GM18511 (cell line): ENCODE data around the gene CACNA2D3.
"Not testable (repeated sequence)": the region's sequence is repeated elsewhere in the genome, so short reads cannot be mapped to it uniquely, and the experiment has no call there.

Source experiments
- ATAC-seq: cut with Tn5 transposase; IDR thresholded peaks from one replicate; pipeline ENCODE4 v1.9.1; 2021; ENCODE audit warnings: mild to moderate bottlenecking, moderate library complexity; ENCODE audit not compliant: unreplicated experiment

The CACNA2D3 gene

DNA sequence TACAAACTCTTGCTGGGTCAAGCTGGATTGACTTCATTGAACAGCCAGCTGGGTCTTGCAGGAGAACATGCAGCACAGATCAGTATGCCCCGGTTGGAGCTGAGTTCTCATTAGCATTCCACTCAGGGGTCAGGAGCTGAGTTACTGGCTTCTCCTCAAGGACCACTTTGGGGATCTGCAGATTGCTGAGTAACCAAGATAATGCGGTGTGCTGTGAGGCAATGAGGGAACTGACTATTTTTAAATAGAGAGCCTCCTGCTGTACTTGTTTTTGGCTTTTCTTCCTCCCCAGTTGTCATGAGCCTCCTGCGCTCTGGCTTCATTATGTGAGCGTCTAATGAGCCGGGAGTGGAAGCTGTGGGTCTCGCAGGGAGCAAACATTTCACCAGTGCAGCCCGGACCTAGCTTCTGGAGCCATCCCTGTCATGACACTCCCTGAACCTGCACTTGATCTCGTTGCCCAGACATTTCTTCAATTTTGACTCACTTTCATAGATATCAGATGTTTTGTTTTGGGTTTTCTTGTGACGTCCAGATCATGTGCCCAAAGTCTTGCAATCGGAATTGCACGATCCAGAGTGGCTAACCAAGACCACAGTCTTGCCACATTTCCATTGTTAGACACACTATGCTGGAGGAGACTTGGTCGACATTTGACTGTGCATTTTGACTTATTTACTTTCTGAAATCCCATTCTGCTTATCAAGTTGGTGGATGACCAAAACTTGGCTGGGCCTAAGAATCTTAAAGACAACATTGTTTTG, 478.3 kb downstream of the CACNA2D3 start:
- no peak for ATAC-seq

DNA sequence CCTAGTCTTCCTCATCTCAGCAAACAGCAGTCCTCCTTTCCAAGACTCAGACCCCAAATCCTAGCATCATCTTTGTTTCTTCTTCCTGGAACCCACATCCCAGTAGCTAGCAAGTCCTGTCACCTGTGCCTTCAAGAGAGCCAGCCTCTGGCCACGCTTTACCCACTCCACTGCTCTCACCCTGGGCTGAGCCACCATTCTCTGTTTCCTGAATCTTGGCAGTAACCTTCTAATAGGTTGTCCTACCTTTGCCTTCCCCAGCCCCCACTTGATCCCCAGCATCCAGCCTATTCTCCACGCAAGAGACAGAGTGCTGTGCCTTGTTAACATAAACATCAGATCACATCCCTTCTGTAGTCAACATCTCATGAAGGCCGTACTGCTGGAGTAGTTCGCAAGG, 482.1 kb downstream of the CACNA2D3 start:
- no peak for ATAC-seq

DNA sequence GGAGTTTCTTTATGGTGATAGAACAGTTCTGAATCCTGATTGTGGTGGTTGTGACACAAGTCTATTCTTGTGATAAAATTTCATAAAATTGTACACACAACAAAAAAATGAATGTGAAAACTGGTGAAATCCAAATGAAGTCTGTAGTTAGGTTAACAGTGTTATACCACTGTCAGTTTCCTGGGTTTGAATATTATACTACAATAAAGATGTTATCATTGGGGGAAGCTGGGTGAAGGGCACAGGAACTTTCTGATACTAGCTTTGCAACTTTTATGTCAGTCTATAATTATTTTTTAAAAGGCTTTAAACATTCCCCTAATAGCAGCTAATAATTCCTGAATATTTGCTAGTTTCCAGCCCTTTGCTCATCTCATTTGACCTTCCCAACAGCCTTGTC, 485.7 kb downstream of the CACNA2D3 start:
- no peak for ATAC-seq

DNA sequence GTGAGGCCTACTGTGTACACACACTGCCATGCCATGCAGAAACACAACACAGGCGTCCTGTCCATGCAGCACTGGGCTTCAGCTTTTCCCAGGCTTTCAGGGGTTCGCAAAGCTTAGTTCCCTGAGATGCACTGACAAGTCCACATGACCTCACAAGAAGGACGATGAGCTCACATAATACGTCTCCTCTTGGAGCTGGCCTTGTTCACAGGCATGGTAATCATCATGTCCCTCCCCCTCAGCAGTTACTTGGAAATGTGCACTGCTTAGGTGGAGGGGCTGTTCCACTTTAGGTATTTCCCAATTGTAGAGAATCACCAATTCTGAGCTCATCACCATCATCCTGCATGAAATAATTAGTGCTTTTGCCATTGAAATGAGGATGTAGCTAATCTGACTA, 496.7 kb downstream of the CACNA2D3 start:
- no peak for ATAC-seq

DNA sequence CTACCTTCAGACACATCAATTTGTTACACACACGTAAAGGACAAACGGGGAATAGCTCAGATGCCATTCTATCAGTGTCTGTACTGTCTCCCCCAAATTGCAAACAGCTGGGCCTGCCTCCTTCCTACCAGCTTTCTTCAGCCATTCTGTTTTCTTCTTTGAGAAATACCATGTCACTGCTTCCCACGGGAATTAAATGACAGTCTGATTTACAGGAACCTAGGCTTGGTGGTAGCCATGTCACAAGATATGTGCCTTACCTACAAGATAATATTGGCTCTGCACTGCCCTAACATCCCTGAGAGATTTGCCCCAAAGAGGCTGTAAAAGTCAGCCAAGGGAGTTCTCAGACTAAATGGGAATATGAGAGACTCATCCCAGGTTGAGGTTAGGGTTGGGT, 497.2 kb downstream of the CACNA2D3 start:
- no peak for ATAC-seq

DNA sequence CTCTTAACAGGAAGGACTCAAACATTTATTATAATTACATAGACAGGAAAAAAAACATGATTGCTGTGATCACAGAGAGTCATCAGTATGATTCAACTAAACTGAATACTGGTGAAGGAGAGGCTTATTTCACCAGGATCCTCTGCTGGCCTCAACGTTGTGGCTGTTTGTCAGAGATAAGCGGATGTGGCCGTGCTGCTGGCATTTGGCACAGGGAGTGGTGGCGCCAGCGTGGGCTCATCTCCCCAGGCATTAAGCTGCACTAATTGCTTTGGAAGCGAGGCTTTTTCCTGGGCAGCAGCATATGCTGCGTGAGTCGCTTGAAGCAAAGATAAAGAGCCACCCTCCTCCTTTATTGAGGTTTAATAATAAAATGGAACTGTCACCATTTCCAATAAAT, 498.8 kb downstream of the CACNA2D3 start:
- no peak for ATAC-seq

DNA sequence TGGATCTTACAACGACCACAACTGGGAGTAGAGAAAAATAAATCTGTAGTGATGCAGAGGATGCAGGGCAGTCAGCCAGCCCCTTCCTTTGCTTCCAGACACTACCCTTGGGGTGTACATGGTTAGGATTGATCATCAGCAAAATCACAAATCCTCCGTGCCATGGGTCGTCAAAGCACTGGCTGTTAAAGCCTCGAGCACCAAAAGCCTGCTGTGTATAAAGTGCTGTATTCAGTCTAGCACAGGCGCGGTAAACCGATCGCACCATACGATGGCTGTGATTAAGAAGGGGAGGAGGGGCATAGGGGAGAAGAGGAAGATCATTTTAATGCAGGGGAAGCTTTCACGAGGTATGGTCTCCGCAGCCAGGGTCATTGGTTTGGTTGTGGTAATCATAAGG, 500.3 kb downstream of the CACNA2D3 start:
- ATAC-seq: no peak

DNA sequence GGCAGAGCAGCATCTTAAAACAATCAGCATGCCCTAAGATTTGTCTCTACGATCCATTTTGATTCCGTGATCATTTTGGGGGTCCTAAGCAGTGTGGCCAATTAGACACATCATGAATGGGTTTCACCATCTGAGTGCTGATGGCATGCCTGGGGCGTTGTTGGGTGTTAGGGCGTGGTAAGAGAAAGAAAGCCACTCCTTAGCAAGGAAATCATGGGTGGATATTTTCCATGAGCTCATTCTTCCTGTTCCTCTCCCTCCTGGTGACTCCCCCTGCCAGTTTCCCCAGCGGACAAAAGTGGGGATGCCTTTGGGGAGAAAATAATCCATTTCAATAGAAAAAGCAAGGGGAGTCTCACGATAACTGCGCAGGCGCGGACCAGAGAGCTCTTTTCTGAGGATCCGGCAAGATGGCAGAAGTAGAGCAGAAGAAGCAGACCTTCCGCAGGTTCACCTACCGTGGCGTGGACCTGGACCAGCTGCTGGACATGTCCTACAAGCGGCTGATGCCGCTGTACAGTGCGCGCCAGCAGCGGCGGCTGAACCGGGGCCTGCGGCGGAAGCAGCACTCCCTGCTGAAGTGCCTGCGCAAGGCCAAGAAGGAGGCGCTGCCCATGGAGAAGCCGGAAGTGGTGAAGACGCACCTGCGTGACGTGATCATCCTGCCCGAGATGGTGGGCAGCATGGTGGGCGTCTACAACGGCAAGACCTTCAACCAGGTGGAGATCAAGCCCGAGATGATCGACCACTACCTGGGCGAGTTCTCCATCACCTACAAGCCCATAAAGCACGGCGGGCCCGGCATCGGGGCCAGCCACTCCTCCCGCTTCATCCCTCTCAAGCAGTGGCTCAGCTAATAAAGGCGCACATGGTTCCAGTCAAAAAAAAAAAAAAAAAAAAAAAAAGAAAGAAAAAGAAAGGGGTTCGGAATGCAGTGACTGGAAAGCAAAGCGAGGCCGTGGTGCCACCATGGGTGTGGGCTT, 503.7 kb downstream of the CACNA2D3 start:
- ATAC-seq: no peak

DNA sequence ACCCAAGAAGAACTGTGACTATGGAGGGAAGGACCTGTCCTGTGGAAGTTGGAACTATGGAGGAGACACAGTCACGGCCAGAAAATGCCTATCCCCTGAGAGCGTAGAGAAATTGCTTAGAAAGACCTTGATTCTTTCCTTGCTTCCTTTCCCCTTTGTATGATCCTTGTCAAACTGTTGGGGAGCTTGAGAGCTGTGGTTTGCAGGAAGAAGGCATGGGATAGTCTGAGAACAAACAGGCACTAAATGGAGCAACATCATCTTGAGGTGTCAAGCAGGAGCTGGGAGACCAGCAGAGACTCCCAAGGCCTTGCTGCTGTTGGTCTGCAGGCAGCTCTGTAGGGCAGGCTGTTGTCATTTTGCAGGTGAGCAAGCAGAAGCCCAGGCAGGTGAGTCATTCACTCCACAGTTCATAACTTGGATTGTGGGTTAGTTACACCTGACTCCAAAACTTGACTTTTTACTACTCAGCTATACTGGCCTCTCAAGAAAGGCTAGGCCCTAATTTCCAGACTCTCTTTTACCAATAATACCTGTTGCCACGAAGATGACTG, 506.6 kb downstream of the CACNA2D3 start:
- ATAC-seq: no peak

DNA sequence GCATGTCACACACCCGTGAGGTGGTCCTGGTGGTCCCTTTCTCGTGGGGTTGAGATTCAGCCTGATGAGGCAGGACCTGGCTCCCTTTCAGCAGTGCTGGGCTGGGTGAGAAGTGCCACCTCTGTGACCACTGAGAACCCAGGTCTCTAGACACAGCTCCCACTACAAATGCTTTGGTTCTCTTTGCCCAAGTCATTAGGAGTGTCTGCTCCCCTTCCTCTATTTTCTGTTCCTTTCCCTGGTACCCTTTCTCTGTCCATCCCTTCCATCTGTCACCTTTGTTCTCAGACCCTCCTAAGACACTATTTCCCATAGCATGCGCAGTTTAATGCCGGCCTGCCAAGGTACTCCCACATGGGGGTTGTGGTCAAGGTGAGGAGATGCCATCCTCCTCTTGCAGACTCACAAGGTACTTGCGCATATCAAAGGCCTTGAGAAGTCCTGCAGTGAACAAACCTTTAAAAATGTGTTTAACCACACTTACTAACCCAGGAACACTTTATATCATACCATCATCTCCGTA, 507.8 kb downstream of the CACNA2D3 start:
- ATAC-seq: no peak

DNA sequence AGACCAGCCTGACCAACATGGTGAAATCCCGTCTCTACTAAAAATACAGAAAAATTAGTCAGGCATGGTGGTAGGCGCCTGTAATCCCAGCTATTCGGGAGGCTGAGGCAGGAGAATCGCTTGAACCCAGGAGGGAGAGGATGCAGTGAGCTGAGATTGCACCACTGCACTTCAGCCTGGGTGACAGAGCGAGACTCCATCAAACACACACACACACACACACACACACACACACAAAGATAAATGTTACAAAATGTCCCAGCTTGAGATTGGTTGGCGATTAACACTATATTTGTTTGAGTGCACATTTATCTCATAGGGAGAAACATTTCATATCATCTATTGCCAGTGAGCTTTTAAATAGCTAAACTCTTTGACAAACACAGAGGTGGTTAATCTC, 508.6 kb downstream of the CACNA2D3 start:
- ATAC-seq: not testable (repeated sequence)

DNA sequence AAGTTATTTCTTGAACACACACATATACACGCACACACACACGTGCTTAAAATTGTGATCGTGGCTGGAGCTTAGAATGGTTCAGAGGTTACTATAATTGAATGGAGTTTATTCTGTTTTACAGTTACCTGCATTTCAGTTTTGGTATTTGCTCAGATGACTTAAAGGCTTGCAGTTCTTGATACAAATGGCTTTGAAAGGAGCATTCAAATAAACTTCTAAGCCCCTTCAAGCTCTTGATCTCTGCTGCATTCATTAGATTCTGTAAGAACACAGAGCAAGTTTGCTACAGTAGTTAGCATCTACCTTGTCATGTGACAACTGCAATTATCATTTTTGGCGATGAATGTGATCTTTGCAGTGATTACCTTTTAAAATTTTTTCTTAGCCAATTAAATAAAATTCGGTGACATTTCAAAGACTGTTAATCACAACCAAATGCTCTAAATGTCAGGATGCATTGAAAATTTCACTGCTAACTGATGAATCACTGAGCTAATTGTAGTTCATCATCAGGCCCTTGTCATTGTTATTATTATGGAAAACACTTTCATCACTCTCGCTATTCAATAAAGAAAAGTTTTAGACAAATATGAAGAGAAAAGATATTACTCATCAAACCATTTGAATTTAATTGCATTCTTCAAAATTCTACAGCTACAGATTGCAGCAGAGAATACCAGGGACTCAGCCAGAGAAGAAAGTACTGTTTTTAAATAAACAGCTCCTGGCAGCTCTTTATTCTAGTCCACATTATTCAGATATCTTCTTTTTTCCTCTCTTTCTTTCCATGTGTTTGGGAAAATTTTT, 509.4 kb downstream of the CACNA2D3 start:
- ATAC-seq: no peak

DNA sequence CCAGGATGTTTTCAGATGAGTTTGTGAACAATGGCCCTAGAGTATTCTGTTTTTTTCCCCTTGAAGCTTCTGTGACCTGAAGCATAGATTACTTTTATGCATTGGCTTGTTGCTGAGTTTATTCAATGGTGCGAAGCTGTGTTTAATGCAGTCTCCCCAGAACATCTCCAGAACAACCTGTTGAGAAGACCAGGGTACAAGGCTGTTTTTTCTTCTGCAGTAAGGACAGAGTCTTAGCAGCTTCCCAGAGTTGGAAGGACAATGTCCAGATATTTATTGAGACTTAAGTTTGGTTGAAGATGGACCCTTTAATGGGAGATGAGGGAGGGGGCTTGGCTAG, 509.9 kb downstream of the CACNA2D3 start:
- no peak for ATAC-seq

DNA sequence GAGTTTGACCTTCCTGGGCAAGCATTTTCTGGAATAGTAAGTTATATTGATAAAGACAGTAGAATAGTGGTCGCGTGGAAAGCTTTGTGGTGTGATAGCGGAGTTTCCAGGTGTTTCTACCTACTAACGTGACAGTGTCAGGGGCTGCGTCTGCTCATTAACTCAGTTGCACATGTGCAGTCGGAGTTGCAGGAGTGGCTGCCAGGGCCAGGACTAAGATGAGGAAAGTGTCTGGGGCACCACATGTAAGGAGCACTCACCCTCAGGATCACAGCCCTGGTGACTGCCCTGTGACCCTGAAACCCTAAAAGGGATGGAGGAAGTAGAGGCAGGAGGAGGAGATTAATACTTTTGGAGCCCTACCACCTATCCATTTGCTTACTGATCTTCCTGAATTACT, 510.5 kb downstream of the CACNA2D3 start:
- ATAC-seq: no peak

DNA sequence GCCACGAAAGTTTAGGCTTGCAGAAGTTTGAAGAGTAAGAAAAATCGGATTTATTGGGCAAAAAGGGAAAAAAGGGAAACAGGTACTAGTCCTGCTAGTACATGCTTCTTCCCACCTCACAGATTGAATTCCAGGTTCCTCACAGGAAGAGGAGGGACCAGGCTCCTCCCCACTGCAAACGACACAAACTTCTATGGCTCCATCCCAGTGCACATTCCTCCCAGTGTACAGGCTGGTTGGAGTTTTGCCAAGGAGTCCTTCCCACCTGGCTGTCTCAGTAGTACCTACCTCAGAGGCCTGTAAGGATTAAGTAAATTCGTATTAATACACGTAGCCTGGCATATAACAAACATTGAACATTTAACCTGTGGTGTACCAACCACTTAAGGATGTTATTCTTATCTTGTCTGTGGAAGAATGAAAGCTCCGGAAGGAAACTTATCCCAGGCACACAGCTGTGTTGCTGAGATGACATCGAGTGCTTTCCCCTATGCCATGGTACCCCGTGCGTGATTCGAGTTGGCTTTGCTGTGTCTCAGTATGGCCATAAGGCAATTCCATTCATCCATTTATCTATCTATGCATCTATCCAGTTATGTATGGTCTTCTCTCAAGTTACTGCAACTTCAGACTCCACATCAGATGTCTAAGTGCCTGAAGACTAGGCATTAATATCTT, 511.2 kb downstream of the CACNA2D3 start:
- ATAC-seq: no peak

DNA sequence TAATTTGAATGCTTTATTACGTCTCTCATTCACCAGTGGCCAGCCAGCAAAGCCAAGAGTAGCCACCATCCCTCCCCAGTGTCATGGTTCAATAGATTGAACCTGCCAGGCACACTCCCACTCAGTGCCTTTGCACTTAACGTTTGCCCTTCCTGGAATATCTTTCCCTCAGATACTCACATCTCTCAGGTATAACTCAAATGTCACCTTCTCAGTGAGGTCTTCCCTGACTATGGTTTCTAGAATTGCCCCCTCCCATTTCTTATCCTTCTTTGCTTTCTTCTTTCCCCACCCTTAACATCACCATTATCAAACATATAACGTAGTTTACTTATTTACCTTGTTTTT, 511.7 kb downstream of the CACNA2D3 start:
- ATAC-seq: no peak

DNA sequence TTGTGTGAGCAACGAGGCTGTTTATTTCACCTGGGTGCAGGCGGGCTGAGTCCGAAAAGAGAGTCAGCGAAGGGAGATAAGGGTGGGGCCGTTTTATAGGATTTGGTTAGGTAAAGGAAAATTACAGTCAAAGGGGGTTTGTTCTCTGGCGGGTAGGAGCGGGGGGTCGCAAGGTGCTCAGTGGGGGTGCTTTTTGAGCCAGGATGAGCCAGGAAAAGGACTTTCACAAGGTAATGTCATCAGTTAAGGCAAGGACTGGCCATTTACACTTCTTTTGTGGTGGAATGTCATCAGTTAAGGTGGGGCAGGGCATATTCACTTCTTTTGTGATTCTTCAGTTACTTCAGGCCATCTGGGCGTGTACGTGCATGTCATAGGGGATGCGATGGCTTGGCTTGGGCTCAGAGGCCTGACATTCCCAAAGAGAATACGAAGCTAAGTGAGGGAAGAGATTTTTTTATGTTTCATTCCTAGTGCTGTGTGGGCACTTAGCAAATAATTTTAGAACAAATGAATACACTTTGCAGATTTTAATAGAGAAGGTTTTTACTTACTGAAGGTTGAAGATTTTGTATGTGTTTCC, 517.5 kb downstream of the CACNA2D3 start:
- not testable (repeated sequence) for ATAC-seq

DNA sequence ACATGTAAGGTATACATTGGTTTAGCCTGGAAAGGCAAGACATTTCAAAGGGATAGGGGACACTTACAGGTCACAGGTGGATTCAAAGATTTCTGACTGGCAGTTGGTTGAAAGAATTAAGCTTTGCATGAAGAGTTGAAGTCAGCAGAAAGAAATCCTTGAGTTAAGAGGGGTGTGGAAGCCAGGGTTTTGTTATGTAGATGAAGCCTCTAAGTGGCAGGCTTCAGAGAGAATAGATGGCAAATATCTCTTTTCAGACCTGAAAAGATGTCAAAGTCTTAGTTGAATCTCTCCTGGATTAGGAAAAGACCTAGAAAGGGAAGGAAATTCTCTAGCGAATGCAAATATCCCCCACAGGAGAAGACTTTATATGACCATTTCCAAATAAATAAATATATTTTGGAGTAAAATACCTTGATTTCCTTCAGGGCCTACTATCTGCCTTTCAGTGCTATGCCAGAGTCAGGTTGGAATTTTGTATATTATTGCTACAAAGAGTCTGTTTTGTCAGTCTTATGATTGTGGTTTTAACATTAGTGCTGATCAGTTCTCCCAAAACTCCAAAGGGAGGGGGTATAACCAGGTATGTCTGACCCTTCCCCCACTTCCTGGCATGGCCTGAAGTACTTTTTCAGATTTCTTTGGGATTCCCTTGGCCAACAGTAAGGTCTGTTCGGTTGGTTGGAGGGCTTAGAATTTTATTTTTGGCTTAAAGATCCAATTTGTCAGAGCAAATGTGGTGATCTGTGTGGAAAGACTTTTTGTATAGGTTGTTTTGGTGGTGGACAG, 519.1 kb downstream of the CACNA2D3 start:
- ATAC-seq: no peak

DNA sequence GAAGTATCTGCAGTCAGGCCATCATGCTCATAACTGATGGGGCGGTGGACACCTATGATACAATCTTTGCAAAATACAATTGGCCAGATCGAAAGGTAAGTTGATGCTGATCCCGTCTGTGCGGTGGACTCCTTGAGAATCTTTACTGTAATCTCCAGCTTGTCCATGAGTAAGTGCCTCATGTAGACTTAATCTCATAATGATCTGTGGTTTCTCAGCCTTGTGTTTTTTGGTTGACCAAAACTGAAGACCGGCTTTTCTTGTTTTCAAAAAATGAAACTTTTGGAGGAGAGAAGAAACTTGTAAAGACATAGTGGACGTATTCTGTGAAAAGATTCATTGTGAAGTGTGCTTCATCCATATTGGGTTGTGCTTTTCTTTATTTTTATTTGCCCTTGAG, 519.8 kb downstream of the CACNA2D3 start:
- ATAC-seq: no peak
